ENCODE results near the gene UBAP1L.
"Not testable (repeated sequence)": the region's sequence is repeated elsewhere in the genome, so short reads cannot be mapped to it uniquely, and the experiment has no call there.

The UBAP1L gene

DNA sequence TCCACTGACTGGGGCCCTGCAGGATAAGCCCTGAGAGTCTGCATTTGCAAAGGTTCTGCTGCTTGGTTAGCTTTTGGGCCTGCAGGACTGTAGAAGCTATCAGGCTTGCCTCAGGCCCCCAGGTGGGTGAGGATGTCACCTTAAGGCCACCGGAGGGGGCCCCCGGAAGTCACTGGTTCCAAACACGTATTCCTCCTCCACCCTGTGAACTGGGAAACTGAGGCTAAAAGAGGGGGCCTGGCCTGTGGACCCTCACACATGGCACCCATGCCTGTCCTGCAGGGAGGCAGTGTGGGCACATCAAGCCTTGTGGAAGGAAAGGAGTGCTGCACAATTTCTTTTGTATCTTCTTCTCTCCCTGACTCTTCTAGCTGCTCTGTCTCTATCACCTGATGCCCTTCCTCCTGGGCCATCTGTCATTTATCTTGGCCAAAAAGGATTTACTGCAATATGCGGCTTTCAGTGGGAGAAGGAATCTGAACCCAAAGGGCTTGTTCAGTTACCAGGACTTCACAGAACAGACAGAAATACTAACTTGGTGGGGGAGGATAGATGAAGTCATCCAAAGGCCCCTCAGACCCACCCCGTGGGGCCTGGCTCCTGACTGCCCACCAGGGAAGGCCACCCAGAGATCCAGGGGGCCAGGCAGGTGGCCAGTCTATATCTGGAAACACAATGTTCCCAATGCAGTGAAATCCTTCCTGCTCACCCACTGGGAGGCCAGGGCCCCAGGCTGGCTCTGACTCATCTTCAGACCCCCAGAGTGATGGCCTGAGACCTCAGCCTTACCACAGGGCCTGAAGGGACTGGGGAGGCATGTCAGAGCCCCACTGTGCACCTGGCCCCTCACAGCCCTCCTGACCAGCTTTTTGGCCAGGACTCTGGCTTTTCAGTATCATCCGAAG is 18.3 kb downstream of the UBAP1L start:
- Mint-ChIP-seq H3K27ac (no peak overlapping the region), H3K9me3 (no peaks in the 10 kb centered on the region), H3K27me3 (ENCODE audit: low read depth) (no peaks in the 10 kb centered on the region), H3K4me3 (no peak overlapping the region), H3K4me1 (peaks cover 14% of the 10 kb centered on the region), H3K36me3 (ENCODE audit: low read depth) (peaks cover 36% of the 10 kb centered on the region)
- TF ChIP-seq, protein P1, sequence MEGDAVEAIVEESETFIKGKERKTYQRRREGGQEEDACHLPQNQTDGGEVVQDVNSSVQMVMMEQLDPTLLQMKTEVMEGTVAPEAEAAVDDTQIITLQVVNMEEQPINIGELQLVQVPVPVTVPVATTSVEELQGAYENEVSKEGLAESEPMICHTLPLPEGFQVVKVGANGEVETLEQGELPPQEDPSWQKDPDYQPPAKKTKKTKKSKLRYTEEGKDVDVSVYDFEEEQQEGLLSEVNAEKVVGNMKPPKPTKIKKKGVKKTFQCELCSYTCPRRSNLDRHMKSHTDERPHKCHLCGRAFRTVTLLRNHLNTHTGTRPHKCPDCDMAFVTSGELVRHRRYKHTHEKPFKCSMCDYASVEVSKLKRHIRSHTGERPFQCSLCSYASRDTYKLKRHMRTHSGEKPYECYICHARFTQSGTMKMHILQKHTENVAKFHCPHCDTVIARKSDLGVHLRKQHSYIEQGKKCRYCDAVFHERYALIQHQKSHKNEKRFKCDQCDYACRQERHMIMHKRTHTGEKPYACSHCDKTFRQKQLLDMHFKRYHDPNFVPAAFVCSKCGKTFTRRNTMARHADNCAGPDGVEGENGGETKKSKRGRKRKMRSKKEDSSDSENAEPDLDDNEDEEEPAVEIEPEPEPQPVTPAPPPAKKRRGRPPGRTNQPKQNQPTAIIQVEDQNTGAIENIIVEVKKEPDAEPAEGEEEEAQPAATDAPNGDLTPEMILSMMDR (IDR thresholded peaks at IDR 0.05; ENCODE audit: unreplicated experiment in 3 of 3): no peak

DNA sequence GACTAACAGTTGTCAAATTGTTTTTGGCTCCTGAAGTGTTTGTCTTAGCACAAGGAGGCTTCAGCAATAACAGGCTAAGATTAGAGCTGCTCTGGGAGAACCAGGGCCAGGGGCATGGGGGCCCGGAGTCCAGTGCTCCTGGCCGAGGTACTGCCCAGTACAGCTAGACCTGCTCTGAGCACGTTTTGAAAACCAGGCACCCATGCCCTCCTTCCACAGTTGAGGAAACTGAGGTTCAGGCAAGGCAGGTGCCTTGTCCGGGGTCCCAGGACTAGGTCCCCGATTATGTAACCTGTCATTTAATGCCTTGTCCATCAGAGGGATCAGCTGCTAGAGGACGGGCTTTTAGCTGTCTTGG is 19.3 kb downstream of the UBAP1L start:
- TF ChIP-seq, protein P1 (IDR thresholded peaks at IDR 0.05; ENCODE audit: unreplicated experiment in 3 of 3): no peak
- H3K4me1 Mint-ChIP-seq: peaks cover 18% of the 10 kb centered on the region
- H3K4me3 Mint-ChIP-seq: no peak overlapping the region
- no peaks in the 10 kb centered on the region for H3K27me3 Mint-ChIP-seq (ENCODE audit: low read depth)
- no peak overlapping the region for H3K27ac Mint-ChIP-seq
- peaks cover 28% of the 10 kb centered on the region for H3K36me3 Mint-ChIP-seq (ENCODE audit: low read depth)
- H3K9me3 Mint-ChIP-seq: no peaks in the 10 kb centered on the region

DNA sequence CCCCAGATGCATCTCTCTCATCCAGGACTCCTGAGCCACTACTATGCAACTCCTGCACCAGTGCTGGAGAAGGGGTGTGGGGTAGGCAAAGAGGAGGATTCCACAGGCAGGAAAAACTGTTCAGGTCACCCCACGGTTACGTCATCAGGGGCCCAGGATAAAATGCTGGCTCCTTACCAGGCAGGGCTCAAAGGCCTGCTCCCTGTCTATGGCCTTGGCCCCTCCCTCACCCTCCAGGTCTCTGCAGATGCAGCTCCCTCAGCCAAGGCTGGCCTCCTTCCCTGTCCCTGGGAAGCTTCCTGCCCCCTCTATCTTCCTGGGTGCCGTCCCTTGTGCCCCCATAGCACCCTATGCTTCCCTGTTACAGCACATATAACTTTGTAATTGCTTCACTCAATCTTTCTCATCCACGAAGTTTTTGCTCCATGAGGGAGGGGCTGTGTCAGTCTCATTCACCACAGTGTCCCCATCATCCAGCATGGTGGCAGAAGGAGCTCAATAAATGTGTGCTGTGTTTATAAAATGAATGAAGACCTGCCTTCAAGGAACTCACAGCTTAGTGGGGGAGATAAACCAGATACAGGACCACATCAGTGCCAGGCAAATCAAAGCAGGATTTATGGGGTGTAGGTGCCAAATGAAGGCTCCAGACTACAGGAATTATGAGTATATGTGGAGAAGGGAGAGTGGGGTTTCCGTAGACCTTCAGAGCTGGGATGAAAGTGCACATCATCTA is 19.8 kb downstream of the UBAP1L start:
- no peak overlapping the region for H3K4me3 Mint-ChIP-seq
- H3K27me3 Mint-ChIP-seq (ENCODE audit: low read depth): no peaks in the 10 kb centered on the region
- H3K9me3 Mint-ChIP-seq: no peaks in the 10 kb centered on the region
- H3K36me3 Mint-ChIP-seq (ENCODE audit: low read depth): peaks cover 24% of the 10 kb centered on the region
- TF ChIP-seq, protein P1 (IDR thresholded peaks at IDR 0.05; ENCODE audit: unreplicated experiment in 3 of 3): no peak
- H3K27ac Mint-ChIP-seq: no peak overlapping the region
- H3K4me1 Mint-ChIP-seq: peaks cover 18% of the 10 kb centered on the region

DNA sequence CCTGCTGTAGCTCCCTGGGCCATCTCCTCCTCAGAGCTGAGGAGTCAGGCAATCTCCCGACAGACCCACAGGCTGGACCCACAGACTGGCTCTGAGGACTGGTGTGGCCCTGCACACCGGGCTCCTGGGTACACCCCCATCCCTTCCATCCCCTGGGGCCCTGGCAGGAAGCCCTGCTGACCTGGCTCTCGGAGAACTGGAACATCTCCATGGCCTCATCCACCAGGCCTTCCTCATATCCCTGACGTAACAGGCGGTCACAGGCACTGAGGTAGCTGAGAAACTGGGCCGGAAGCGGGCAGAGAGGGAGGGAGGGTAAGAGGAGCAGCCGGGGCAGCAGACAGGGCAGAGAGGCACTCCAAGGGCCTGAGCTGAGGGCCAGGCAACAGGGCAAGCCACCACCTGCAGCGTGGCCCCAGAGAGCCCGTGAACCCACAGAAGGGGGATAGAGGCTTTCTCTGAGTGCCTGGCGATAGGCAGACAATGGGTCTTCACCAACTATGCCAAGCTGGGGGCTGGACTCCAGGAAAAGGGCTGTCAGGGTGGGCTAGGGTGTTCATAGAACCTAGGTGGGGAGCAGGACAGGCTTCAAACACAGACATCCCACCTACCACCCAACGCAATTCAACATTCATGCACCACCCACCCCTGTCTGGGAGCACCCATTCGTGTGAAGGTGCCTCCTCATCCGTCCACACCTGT is 20.6 kb downstream of the UBAP1L start:
- no peak overlapping the region for H3K27ac Mint-ChIP-seq
- H3K4me3 Mint-ChIP-seq: no peak overlapping the region
- H3K36me3 Mint-ChIP-seq (ENCODE audit: low read depth): peaks cover 24% of the 10 kb centered on the region
- H3K27me3 Mint-ChIP-seq (ENCODE audit: low read depth): no peaks in the 10 kb centered on the region
- TF ChIP-seq, protein P1 (IDR thresholded peaks at IDR 0.05; ENCODE audit: unreplicated experiment in 3 of 3): no peak
- peaks cover 20% of the 10 kb centered on the region for H3K4me1 Mint-ChIP-seq
- H3K9me3 Mint-ChIP-seq: no peaks in the 10 kb centered on the region

DNA sequence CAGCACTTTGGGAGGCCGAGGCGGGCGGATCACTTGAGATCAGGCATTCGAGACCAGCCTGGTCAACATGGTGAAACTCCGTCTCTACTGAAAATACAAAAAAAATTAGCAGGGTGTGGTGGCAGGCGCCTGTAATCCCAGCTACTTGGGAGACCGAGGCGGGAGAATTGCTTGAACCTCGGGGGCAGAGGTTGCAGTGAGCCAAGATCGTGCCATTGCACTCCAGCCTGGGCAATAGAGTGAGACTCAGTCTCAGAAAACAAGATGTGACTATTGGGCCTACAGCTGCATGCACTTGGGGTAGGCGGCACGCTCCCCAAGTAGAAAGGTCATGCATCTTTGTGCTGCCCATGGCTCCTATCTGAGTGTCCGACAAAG is 21.2 kb downstream of the UBAP1L start:
- Mint-ChIP-seq H3K4me1 (peaks cover 26% of the 10 kb centered on the region), H3K36me3 (ENCODE audit: low read depth) (peaks cover 21% of the 10 kb centered on the region)
- H3K4me3 Mint-ChIP-seq; H3K27ac Mint-ChIP-seq; H3K9me3 Mint-ChIP-seq; H3K27me3 Mint-ChIP-seq (ENCODE audit: low read depth): not testable (repeated sequence)
